ENCODE results near the gene PEX5L. TPM values are rescaled to one million over a fixed set of nuclear protein-coding genes. Genes with fewer than 3 reads are reported as not detected.

PEX5L gene
- total RNA-seq, 1 donor from 2014 or later: 0.10 TPM

DNA sequence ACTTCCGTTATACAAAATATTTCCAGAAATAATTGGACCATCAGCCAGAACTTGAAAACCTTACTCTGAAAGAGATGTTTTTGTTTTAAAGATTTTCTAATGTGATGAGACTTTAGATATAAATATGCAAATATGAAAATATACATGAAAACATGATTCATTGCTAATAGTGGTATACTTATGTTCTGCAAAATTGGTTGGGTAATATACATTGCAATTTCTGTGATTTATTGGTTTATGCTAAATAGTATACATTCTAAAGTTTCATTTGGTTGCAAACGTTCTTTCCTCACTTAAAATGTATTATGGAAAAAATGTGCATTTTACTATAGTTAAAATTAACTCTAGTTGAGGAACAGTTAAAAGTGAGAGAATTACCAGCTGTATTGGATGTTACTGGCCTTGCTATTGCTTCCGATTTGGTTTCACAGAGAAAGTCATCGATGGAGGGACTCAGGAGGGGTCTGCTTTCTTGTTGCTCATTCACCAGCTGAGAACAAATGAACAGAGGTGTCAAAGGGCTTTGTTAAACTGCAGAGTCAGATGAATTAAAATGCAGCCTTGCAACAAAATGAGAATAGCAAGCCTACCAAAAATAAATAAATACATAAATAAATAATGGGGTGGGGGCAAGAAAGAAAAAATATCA is 149.3 kb downstream of the PEX5L start:
- DNase-seq: no peak

DNA sequence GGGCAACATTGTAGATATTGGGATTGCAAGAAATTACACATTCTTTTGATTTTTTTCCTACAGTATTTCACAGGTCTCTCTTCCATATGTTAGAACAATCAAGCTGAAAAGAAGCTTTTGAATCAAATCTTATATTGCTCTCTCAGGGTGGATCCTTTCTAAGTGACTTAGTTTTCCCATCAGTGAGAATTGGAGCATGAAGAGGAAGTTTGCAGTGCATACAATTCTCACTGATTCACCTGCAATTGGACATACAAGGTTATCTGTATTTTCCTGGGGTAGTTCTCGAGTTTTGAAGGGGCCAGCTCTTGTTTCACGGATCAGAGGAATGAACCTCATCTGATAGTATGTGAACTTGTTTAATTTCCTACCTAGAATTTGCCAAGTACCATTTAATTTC is 150.8 kb downstream of the PEX5L start:
- no peak for DNase-seq

DNA sequence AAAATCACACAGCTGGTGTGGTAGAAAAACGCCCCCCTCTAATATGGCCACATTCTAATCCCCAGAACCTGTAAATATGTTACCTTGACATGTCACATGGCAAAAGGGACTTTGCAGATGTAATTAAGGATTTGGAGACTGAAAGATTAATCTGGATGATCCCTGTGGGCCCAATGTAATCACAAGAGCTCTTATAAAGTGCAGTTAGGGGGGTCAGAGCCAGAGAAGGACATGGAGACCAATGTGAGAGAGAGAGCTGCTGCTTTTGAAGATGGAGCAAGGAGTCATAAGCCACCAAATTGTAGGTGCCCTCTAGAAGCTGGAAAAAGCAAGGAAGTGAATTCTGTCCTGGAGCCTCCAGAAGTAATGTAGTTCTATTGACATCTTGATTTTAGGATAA is 152.6 kb downstream of the PEX5L start:
- no peak for DNase-seq

DNA sequence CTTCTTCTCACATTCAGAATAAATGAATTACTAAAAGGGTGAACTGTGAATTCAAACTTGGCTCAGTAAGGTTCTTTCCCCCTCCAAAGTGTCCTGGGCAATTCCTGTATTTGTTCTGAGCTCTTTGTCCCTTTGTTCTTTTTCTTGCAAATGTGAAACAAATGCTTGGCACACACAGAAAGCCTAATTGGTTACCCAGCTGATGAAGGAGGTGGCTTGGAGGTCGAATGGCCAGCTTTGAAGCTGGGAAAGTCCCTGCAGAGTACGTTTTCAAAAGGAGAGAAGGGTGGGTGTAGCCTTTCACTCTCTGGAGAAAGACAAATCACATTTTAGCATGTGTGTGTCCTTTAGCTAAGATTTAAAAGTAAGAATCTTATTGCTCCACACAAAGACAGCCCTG is 154.4 kb downstream of the PEX5L start:
- DNase-seq: no peak

DNA sequence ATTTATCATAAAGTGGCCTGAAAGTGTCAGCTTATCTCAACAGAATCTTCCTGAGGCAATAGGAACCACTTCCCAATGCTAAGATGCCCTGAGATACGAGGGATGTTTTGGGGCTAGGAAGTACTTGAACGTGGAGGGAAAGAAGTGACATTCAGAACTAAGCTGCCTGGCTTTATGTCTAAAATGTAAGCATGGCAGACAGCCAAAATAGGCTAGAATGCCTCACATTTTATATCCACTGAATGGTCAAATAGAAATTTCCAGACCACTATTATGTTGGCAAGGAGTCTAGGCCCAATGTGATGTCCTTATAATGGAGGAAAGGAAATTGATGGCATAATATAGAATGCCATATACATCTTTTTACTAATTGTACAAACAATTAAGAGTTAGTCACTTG is 154.9 kb downstream of the PEX5L start:
- no peak for DNase-seq

DNA sequence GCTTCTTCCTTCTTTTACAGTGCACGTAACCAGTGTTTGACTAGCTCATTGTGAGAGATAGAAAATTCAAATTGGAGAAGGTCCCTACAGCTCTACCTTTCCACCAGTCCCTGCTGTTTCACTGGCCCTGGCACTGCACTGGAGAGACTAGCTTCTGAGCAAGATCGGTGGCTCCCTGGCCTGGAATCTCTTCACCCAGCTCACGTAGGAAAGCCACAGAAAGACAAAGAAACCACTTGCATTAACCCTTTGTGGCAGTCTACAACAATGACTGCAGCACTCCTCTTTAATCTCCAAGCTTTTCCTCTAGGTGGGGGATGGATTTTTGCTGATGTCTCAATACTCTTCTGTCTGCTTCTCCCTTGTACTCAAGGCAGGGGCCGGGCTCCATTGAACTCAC is 155.9 kb downstream of the PEX5L start:
- no peak for DNase-seq

DNA sequence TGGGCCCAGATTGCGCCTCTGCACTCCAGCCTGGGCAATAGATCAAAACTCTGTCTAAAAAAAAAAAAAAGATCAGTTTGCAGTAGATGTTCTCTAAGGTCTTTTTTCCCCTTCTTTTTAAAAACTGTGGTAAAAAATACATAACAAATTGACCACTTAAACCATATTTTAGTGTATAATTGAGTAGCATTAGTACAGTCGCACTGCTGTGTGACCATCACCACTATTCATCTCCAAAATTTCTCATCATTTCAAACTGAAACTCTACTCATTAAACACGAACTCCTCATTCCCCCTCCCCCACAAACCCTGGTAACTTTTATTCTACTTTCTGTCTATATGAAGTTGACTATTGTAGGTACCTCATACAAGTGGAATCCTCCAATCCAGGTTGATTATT is 160.3 kb downstream of the PEX5L start:
- DNase-seq: no peak

DNA sequence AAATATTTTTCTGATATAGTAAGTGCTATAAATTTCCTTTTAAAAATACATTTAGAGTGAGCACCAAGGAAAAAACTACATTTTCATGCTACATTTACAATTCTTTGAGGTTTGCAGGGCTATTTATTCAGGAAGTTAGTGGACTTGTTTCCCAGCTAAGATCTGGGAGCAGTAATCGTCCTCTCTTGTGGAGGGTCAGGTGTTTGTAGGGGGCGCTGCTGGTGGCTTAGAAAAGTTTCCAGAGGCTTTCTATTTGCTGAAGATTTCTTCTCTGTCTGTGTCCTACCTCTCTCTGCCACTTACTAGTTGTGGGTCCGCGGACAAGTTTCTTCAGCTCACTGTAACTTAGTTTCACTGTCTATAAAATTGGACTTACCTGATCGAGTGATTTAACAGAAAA is 163.9 kb downstream of the PEX5L start:
- DNase-seq: no peak

DNA sequence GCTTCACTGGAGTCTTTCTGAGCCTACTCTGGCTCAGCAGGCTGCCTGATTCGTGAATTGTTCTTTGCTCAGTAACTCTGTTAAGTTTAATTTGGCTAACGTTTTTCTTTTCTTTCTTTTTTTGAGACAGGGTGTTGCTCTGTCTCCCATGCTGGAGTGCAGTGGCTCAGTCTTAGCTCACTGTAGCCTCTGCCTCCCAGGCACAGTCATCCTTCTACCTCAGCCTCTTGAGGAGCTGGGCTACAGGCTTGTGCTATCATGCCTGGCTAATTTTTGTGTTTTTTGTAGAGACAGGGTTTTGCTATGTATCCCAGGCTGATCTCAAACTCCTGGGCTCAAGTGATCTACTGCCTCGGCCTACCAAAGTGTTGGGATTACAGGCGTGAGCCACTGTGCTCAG is 165.0 kb downstream of the PEX5L start:
- no peak for DNase-seq

DNA sequence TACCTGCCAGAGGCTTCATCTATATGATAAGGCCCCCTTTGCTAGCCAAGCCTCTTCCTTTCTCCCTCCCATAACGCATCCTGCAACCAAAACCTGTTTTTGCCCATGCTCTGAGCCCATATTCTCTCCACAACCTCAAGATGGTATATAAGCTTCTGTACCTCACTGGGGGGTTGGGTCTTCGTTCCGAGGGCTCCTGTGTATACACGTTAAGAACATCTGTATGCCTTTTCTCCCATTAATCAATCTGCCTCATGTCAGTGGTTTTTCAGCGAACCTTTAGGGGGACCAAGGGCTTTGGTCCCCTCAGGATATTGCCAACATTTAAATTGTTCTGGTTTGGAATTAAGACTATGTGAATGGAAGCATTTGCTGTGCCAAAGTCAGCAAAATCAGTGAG is 168.0 kb downstream of the PEX5L start:
- DNase-seq: no peak

DNA sequence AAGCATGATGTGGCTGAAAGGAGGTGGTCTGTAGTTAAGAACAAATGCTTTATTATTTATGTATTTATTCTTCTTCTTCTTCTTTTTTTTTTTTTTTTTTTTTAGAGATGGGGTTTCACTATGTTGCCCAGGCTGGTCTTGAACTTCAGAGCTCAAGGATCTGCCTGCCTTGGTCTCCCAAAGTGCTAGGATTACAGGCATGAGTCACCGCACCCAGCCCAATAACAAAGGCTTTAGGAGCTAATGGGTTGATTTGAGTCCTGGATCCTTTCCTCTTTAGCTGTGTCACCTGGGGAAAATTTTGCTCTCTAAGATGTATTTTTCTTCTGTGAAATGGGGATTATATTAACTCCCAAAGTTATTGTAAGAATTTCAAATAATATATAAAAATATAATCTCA is 168.8 kb downstream of the PEX5L start:
- DNase-seq: no peak

DNA sequence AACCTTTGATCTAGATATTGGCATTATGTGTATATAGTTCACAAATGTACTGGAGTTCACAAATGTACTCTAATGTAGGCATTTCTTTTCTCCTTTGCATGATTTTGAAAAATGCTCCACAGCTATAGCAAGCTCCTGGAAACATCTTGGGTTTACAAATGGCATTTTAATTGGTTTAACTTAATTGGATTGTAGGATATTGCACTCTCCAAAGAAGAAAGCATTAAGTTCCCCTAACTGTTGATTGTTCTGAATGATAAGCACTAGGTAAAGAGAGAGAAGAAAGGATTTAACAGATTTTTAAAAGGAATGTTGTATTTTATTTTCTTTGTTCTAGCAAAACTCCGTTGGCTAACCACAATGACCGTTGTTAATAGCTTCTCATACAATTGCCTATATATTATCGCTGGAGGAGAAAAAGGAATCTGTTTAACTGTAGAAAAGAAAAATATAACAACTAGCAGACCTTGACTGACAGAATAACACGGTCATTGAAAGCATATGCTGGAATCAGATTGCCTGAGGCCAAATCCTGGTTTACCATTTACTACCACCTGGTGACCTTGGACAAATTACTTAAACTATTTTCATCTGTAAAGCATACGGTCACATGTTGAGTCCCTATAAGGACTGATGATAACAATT is 170.8 kb downstream of the PEX5L start:
- DNase-seq: no peak

DNA sequence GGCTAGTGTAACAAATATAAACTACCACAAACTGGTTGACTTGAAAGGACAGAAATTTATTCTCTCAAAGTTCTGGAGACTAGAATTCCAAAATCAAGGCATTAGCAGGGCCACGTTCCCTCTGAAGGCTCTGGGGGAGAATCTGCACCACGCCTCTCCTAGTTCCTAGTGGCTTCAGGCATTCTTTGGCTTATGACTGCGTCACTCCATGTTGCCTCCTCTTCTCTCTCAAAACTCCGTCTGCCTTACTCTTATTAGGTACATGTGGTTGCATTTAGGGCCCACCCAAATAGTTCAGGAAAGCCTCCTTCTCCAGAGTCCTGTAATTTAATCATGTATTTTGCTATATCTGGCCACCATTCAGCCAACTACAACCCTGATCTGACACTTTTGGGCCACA is 174.8 kb downstream of the PEX5L start:
- DNase-seq: no peak

DNA sequence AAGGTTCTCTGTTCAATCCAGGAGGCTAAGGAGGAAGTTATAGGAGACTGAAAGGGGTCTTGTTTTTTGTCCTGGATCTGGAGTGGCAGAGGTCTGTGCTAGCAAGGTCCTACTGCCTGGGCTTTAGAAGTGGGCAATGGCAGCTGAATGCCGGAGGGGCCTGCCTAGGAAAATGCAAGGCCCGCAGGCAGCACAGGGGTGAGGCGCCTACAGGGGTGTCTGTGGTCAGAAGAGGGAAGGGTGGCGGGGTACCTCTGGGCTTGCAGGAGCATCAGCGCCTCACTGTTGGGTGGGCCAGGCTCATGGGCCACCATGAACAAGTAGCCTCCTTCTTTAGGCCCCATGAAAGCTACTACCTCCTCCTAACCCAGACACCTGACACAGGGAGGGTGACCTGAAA is 175.4 kb downstream of the PEX5L start:
- no peak for DNase-seq

DNA sequence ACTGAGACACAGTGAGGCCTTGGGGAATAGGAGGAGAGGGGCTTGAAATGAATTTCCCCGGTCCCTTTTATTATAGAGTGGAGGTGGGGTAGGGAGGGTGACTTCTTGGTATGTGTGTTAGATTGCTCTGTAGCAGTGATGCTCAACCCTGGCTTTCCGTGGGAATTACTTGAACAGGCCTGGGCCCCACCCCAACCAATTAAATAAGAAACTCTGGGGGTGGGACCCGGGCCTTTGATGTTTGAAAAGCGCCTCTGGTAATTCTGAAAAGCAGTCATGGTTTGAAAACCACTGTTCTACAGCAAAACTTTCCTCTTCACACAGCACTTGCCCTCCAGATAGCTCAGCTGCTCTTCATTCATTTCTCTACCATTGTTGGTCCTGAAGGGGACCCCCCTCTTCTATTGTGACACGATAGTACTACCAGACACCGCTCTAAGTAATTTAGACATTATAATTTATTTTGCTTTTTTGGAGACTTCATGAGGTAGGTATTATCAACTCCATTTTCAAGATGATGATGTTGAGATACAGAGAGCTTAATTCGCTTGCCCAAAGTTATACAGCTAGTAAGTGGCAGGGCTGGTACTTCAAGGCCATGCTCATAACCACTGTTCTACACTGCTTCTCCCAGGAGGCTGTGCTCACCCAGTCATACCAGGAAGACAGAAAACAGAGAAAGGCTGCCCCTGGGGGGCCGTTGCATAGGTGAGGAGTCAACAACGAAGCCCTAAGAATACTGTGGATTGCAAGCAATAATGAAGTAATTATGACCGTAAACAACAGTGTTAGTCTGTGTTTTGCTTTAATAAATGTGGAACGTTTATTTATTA is 176.2 kb downstream of the PEX5L start:
- no peak for DNase-seq

DNA sequence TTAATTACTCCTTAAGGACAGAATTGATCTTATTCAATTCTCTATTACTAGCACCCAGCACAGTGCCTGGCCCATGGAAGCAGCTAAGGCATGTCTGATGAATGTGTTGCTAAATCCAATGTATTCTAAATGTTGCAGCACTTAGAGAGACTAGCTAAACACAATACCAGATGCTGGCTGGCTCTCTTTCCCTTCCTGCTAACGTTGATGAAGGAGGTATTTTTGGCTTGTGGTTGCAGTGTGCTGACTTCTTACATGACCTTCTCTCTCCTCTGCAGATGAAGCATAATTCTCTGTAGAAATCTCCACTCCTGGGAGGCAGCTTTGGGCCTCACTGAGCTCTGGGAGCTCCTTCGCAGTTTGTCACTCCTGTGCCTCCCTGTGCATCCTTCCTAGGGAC is 183.6 kb downstream of the PEX5L start:
- DNase-seq: no peak

DNA sequence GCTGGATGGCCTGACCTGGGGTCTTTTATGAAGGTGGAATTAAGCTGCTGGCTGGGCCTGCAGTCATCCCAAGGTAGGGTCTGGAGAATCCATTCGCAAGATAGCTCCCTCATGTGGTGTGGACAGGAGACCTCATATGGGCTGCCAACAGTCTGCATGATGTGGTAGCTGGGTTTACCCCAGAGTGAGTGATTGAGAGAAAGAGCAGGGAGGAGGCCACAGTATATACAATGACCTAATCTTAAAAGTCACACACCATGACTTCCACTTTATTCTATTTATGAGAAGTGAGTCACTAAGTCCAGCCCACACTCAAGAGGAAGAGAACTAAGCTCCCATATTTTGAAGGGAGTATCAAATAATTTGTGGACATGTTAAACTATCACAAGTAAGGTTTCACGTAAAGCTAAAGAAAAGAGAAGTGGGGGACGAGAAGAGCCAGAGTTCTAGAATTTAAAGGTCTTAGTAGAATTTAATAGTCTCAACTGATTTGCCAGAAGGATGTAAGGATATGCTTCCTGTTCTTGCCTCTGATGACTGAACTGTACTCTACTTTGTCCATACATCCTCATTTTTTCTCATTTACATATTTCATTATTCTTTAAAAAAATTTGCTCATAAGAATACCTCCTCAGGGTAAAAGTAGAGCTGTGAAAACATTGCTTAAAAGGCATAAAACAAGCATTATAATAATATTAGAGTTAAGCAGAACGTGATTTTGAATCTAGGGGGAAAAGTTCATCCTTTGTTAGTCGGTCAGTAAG is 184.4 kb downstream of the PEX5L start:
- no peak for DNase-seq

DNA sequence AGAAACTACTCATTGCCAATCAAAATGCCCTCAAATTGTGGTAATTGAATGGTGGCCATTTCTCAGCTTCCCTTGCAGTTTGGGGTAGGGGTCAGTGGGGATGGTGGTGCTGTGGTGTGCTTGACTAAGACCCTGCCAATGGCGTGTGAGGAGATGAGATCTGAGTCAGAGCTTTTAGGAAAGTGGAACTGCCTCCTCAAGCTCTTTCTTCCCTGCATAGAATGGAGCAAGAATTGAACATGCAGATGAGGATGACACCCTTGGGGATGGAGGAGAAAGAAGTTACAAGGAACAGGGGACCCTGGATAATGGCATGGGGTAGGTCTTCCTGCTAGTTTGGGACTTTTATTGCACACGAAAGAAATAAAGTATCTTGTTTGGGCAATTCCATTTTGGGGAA is 188.0 kb downstream of the PEX5L start:
- DNase-seq: no peak

DNA sequence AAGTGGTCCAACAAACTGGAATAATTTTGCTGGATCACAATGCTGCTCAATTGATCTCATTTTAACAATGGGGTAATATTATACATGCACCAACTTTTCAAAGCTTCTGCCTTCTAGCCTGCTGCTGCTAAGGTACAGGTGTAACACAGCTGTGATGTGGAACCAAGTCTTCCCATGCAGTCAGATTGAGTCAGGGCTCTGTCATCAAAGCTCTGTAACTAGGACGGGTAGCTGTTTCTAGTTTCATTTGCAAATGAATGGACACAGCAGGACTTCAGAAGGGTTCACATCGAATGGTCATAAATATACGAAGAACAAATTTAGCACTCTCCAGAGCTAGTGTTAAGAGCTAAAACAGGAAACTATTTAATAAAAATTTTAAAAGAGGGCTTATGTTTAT is 194.7 kb downstream of the PEX5L start:
- DNase-seq: no peak

DNA sequence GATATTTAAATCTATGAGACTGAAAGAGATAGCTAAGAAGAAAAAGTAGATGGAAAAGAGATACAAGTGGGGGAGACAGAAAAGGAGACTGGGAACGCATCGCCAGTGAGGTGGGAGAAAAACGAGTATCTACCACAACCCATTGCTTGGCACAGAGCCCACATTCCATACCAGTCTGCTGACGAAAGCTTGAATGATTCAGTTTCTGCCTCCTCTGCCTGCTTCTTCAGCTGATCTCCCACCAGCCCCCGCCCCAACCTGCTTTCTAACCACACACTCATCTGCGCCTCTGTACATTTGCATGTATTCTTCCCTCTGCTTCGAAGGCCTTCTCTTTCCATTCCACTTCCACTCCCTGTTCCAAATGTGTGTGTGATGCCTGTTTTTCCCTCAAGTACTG is 195.8 kb downstream of the PEX5L start:
- no peak for DNase-seq

DNA sequence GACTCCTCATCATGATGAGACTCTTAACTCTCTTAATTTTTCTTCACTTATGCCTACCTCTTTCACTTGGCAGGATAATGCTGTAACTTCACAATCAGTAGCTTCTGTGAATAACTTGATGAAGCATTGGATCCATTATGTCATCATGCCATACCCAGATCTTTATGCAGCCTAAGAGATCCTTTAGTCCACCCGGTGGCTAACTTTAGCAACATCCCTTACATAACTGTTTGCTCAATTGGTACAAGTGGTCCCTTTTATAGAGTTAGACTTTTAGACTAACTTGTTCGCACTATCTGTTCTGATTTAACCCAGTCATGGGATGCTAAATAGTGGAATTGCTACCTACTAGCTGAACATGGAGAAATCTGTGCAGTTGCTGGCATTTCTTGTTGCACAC is 199.4 kb downstream of the PEX5L start:
- DNase-seq: no peak

DNA sequence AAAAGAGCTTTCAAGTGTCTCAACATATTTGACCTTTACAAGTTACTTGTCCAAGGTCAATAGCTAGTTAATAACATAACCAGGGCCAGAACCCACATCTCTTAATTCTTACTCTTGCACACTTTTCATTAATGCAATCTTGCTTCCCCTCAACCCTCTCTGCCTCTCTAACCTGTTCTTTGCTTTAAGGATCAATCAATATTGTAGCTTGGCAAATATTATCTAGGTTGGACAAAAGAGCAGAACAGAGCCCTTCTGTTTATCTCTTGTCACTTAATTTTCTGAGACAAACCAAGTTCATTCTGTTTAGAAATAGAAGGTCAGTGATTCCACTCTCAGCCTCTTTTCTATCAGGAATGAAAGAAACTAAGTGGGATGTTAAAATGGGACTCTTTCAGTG is 203.4 kb downstream of the PEX5L start:
- no peak for DNase-seq

DNA sequence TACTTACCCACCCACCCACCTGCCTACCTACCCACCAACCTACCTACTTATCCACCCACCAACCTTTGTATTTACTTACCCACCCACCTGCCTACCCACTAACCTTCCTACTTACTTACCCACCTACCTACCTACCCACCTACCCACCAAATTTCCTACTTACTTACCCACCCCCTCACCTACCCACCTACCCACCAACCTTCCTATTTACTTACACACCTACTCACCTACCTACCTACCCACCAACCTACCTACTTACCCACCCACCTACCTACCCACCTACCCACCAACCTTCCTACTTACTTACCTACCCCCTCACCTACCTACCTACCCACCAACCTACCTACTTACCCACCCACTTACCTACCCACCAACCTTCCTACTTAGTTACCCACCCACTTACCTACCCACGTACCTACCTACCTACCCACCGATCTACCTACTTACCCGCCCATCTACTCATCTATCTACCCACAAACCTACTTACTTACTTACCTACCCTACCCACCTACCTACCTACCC is 204.3 kb downstream of the PEX5L start:
- DNase-seq: no peak
